ENCODE results near the gene PEMT. TPM values are rescaled to one million over a fixed set of nuclear protein-coding genes. Genes with fewer than 3 reads are reported as not detected.
"Not testable (repeated sequence)": the region's sequence is repeated elsewhere in the genome, so short reads cannot be mapped to it uniquely, and the experiment has no call there.

The PEMT gene
- total and polyA plus RNA-seq, 2 of the 8 experiments (the other 6 are each of a cell fraction or from before 2014, with no cell fraction given), result 42.0 to 118 TPM

GRCh38 chr17:17632690-17633089, 41.2 kb upstream of the PEMT start:
- CTCF ChIA-PET (ENCODE audit: partially characterized antibody), result interaction anchor here (0.6 to 3.8 kb wide), 9 partner anchors 9 to 1117 kb away, joined by 3 to 24 read pairs (median 4); no protein-coding TSS in a partner anchor

More at GRCh38 chr17:17632690-17633089, 41.2 kb upstream of the PEMT start:
- DNase-seq (ENCODE audit: low read depth in 1 of 2, low spot score in 2 of 2); H3K27ac ChIP-seq (ENCODE audit: low read depth, low read length); H2BK120ac ChIP-seq (replicated peaks; ENCODE audit: low read depth, low read length); H2BK12ac ChIP-seq (ENCODE audit: low read depth, low read length); H4K8ac ChIP-seq (ENCODE audit: extremely low read depth, insufficient read depth, low read length); H2AFZ ChIP-seq (ENCODE audit: low read length); H4K91ac ChIP-seq (replicated peaks; ENCODE audit: insufficient read length, low read length); H3K4me3 ChIP-seq (ENCODE audit: extremely low read depth in 1 of 4, insufficient read depth in 2 of 4, low read depth in 3 of 4, low read length in 4 of 4); H3K56ac ChIP-seq (replicated peaks; ENCODE audit: insufficient read length, low read depth, low read length); H3K14ac ChIP-seq (ENCODE audit: insufficient read length); H2BK20ac ChIP-seq (ENCODE audit: low read length); H3K27me3 ChIP-seq (replicated peaks in 1 of 4; ENCODE audit: control insufficient read depth in 3 of 4, extremely low read depth in 1 of 4, insufficient read depth in 3 of 4, low read length in 3 of 4); H3K18ac ChIP-seq (ENCODE audit: extremely low read depth, low read length); H2AK5ac ChIP-seq (ENCODE audit: low read depth, low read length); H3K23ac ChIP-seq (ENCODE audit: insufficient read length); H3K79me2 ChIP-seq (ENCODE audit: control insufficient read depth in 1 of 2, insufficient read depth in 2 of 2, low read length in 2 of 2); H3K36me3 ChIP-seq (ENCODE audit: control insufficient read depth in 2 of 4, insufficient read depth in 4 of 4, low read length in 3 of 4); H3K23me2 ChIP-seq (ENCODE audit: low read depth, low read length); H3K4me2 ChIP-seq (ENCODE audit: insufficient read depth in 1 of 2, low read depth in 2 of 2, low read length in 2 of 2); H4K5ac ChIP-seq (ENCODE audit: insufficient read length, low read depth, low read length); H4K20me1 ChIP-seq (replicated peaks in 1 of 2; ENCODE audit: control insufficient read depth in 1 of 2, insufficient read depth in 2 of 2, low read length in 2 of 2); H3K4ac ChIP-seq (replicated peaks; ENCODE audit: insufficient read length, low read depth, low read length); H3K4me1 ChIP-seq (replicated peaks in 1 of 4; ENCODE audit: control insufficient read depth in 3 of 4, insufficient read depth in 4 of 4, low read length in 3 of 4); H2BK15ac ChIP-seq (ENCODE audit: low read length); H3K9ac ChIP-seq (replicated peaks in 1 of 4; ENCODE audit: extremely low read depth in 1 of 4, low read depth in 3 of 4, low read length in 3 of 4); FAIRE-seq; H2BK5ac ChIP-seq (ENCODE audit: low read depth, low read length); H3K79me1 ChIP-seq (ENCODE audit: low read depth, low read length): not testable (repeated sequence)
- H3K9me3 ChIP-seq (ENCODE audit: insufficient read depth in 2 of 2, low read depth in 1 of 2, low read length in 1 of 2), result peaks cover 0 to 10% of the 10 kb centered on the region in 2 experiments; a peak in 1 of 4 replicates
- TF ChIP-seq SP1 (IDR thresholded peaks at IDR 0.05; ENCODE audit: low read depth, low read length), result 0 out of 2 replicates have a peak, but pooled peaks have one; percentile 34
- POLR2A ChIA-PET (ENCODE audit: partially characterized antibody), result interaction anchor here (1.8 to 2.5 kb wide), 2 partner anchors 12 to 136 kb away, joined by 3 to 5 read pairs; partner anchors contain the start of gene RASD1
- WGBS, 2 experiments (ENCODE audit: extremely low coverage in 1 of 2, insufficient coverage in 1 of 2, insufficient read length in 1 of 2, insufficient replicate concordance in 2 of 2, low coverage in 1 of 2, low lambda C conversion rate in 2 of 2, missing lambda C conversion rate in 1 of 2), result 92% methylated on average over 5 of the region's 5 CpGs; no CpG with 5 or more reads in 1 of the 2 experiments

All from H1 (cell line).